Left cardiac atrium (tissue), 4 donors: ENCODE data around the gene CYP2A6. TPM values are rescaled to one million over a fixed set of nuclear protein-coding genes. Genes with fewer than 3 reads are reported as not detected.
A peak's percentile ranks its signal among the peaks of the same experiment; 100 is the strongest.
"Not testable (repeated sequence)": the region's sequence is repeated elsewhere in the genome, so short reads cannot be mapped to it uniquely, and the experiment has no call there.

Source experiments
- ATAC-seq, 2 donors: fragments of 200-7000 bp; cut with Tn5 transposase; one replicate each; pipeline ENCODE4 v1.9.1; 2020; ENCODE audit warnings: mild to moderate bottlenecking in 2 of 2, moderate library complexity in 2 of 2
- DNase-seq: peaks from one replicate; pipeline ENCODE4 v3.0.0-alpha.2; 2020
- intact Hi-C, 2 donors: fragments of 100-400 bp; cut with DNase I; formaldehyde crosslinking; loops; one replicate each; pipeline versions ENCODE4 v1.14.1 to v1.15.1; 2022 to 2023
- long read RNA-seq: library from polyadenylated mRNA; unstranded; transcript quantifications from one replicate; pipeline ENCODE4 v2.0.0, GENCODE V29; 2021
- total RNA-seq, 2 donors: library from RNA; stranded (reverse); fragmentation: NEBNext Ultra II Directional; extraction: Animal tissue kit (Norgen Biotek cat#: 25700); gene quantifications; one replicate each; pipeline ENCODE4 v1.2.1, GENCODE V29; 2021
- donor health status: DM: no; HTN: yes; CAD: no.
- donor health status: DM: no; HTN: yes; CAD: no; lungs with severe emphysema.
- donor health status: DM: yes; HTN: yes; CAD: no.
- donor health status: Dilated cardiomyopathy.

Gene CYP2A6
- not detected for total RNA-seq
- long read RNA-seq: 0 reads

- ATAC-seq, intact Hi-C loops, DNase-seq: not testable (repeated sequence)
Measured at GRCh38 chr19:40850277-40850676, at the start of gene CYP2A6. CYP2A6 (minus strand) TSS chr19:40850447; CDS start chr19:40850426, 21 bp downstream.

DNA sequence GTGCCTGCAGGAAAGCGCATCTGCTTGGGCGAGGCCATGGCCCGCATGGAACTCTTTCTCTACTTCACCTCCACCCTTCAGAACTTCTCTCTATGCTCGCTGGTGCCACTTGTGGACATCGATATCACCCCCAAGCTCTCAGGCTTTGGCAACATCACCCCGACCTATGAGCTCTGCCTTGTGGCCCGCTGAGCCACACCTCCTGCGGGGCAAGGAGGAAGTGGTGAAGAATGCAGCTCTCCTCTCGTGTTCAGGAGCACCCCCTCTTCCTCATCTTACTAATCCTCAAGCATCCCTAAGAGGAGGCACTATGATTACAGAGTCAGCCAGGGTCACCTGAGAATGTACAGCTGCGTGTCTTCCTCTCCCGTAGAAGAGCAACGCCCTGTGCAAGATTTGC is 49.7 kb upstream of the CYP2A6 start:
- DNase-seq, intact Hi-C loops, ATAC-seq: not testable (repeated sequence)

DNA sequence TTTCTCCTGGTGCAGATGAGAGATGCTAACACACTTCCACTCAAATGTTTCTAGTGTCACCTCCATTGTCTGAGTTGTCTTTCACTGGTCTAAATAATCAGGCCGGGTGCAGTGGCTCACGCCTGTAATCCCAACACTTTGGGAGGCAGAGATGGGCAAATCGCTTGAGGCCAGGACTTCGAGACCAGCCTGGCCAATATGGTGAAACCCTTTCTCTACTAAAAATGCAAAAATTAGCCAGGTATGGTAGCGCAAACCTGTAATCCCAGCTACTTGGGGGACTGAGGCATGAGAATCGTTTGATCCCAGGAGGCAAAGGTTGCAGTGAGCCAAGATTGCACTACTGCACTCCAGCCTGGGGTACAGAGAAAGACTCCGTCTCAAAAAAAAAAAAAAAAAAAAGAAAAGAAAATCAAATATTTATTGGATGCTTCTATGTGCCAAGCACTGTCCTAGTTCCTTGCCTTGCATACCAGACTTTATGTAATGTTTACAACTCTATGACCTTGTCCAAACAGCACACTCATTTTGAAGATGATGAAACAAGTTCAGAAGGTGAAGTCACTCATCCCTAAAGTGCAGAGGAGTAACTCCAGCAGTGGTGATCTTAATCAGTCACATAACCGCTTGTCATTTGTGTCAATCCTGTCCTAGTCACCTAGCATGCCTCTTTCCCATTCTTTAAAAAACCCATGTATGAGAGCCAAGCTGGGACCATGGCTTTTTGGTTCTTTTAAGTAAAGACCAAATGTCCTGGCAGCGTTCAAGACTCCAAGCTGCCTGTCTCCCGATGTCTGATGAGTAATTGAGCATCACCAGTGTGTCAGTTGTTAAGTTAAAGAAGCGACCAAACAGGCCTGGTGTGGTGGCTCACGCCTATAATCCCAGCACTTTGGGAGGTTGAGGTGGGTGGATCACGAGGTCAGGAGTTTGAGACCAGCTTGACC is 46.9 kb upstream of the CYP2A6 start:
- DNase-seq, intact Hi-C loops: not testable (repeated sequence)

GRCh38 chr19:40896418-40896796 is 46.2 kb upstream of the CYP2A6 start:
- intact Hi-C loops: no loop called here
- ATAC-seq: no peak
- no peak for DNase-seq

More for the DNA sequence above, 46.9 kb upstream of the CYP2A6 start:
- ATAC-seq: not testable (repeated sequence)

GRCh38 chr19:40893112-40893511 is 42.9 kb upstream of the CYP2A6 start:
- no peak for ATAC-seq
- intact Hi-C loops: no loop called here
- DNase-seq: no peak

- intact Hi-C loops: no loop called here
- ATAC-seq (no peak), DNase-seq (no peak)
Measured at GRCh38 chr19:40889366-40889765, 39.1 kb upstream of the CYP2A6 start.

DNA sequence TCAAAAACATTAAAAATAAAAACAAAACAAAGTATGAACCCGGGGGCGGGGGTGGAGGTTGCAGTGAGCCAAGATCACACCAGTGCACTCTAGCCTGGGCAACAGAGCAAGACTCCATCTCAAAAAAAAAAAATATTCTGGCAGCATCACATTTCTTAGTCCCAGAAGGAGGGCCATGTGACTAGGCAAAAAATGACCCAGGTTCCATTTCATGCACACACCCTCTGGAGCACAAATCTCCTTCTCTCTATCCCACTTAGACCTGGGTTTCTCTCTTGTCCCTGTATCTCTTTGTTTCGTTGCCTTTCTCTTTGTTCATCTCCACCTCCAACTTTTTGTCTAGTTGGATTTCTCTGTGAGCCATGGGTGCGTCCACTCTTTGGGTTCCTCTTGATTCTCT is 37.9 kb upstream of the CYP2A6 start:
- ATAC-seq (no peak), DNase-seq (no peak)
- intact Hi-C loops: no loop called here

GRCh38 chr19:40884187-40884931 is 34.1 kb upstream of the CYP2A6 start:
- intact Hi-C loops, DNase-seq, ATAC-seq: not testable (repeated sequence)

DNA sequence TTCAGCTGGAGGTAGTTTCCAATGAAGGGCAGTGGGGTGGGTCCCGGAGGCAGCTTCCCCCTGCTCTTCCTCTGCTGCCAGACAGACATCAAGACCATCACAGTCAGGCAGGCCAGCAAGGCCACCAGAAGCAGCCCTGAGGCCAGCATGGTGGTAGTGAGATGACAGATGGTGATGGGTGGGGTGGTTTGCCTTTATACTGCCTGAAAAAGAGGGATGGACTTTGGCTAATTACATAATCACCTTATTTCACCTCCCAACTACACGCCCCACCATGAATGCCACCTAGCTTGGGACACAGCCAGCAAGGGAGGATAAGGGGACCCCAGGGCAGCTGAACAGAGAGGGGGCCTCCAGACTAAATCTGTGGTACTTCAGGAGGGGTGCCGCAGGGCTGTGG is 31.8 kb upstream of the CYP2A6 start, which contains the start of gene CYP2A7:
CYP2A7 (minus strand) TSS at position 170 of the 400 bp plus-strand sequence; CDS start at position 149, 21 bp downstream.
- intact Hi-C loops, DNase-seq, ATAC-seq: not testable (repeated sequence)

- ATAC-seq, DNase-seq, intact Hi-C loops: not testable (repeated sequence)
Measured at GRCh38 chr19:40879349-40879748, 29.1 kb upstream of the CYP2A6 start.

- peak; percentile 74 for DNase-seq
- intact Hi-C loops: not testable (repeated sequence)
- ATAC-seq: peak; percentile 41 to 97
Measured at GRCh38 chr19:40875526-40875951, 25.3 kb upstream of the CYP2A6 start.

- intact Hi-C loops: not testable (repeated sequence)
- peak; percentile 29 to 73 for ATAC-seq
Measured at GRCh38 chr19:40874874-40875273, 24.6 kb upstream of the CYP2A6 start.

GRCh38 chr19:40873873-40874272 is 23.6 kb upstream of the CYP2A6 start:
- DNase-seq, intact Hi-C loops, ATAC-seq: not testable (repeated sequence)

More at GRCh38 chr19:40874874-40875273, 24.6 kb upstream of the CYP2A6 start:
- not testable (repeated sequence) for DNase-seq

DNA sequence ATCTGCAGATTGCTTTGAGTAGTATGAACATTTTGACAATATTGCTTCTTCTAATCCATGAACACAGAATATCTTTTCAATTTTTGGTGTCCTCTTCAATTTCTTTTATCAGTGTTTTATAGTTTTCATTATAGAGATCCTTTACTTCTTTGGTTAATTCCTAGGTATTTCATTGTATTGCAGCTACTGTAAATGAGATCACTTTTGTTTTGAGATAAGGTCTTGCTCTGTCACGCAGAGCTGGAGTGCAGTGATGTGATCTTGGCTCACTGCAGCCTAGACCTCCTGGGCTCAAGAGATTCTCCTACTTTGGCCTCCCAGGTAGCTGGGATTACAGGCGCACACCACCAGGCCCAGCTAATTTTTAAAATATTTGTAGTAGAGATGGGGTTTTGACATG is 22.0 kb upstream of the CYP2A6 start:
- intact Hi-C loops: no loop called here
- no peak for DNase-seq
- ATAC-seq: no peak

DNA sequence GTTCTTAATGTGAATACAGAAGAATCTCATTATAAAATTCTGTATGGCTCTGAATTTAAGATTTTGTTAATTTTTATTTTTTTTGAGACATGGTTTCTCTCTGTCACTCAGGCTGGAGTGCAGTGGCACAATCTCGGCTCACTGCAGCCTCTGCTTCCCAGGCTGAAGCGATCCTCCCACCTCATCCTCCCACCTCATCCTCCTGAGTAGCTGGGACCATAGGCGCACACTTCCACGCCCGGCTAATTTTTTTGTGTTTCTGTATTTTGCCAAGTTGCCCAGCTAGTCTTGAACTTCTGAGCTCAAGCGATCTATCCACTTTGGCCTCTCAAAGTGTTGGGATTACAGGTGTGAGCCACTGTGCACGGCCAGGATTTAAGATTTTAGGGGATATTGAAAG is 17.5 kb upstream of the CYP2A6 start:
- ATAC-seq (no peak), DNase-seq (no peak)
- intact Hi-C loops: no loop called here

DNA sequence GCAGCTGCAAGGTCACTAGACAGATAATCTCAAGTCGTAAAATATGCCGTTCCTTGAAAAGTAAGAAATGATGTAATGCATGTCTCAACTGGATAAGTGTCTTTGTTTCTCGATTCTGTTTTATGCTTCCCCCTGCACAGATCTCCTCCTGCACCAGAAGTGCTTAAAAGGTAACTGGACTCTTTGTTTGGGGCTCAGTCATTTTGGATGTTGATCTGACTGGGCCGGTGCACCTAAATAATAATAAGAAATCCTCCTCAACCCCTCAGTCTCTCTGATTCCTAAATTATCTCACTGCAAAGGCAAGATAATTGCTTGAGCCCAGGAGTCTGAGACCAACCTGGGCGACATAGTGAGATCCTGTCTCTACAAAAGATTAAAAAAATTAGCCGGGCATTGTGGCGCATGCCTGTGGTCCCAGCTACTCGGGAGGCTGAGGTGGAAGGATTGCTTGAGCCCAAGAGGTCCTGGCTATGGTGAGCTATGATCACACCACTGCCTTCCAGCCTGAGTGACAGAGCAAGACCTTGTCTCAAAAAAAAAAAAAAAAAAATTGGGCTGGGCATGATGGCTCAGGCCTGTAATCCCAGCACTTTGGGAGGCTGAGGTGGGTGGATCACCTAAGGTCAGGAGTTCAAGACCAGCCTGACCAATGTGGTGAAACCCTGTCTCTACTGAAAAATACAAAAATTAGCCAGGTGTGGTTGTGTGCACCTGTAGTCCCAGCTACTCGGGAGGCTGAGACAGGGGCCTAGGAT is 14.7 kb upstream of the CYP2A6 start:
- ATAC-seq, intact Hi-C loops, DNase-seq: not testable (repeated sequence)

- DNase-seq (no peak), ATAC-seq (peak in 1 of 2 donors; percentile 62)
Measured at GRCh38 chr19:40862785-40863184, 12.5 kb upstream of the CYP2A6 start.

GRCh38 chr19:40862333-40862732 is 12.1 kb upstream of the CYP2A6 start:
- intact Hi-C loops: no loop called here
- ATAC-seq (no peak), DNase-seq (no peak)

More at GRCh38 chr19:40862785-40863184, 12.5 kb upstream of the CYP2A6 start:
- intact Hi-C loops: no loop called here

DNA sequence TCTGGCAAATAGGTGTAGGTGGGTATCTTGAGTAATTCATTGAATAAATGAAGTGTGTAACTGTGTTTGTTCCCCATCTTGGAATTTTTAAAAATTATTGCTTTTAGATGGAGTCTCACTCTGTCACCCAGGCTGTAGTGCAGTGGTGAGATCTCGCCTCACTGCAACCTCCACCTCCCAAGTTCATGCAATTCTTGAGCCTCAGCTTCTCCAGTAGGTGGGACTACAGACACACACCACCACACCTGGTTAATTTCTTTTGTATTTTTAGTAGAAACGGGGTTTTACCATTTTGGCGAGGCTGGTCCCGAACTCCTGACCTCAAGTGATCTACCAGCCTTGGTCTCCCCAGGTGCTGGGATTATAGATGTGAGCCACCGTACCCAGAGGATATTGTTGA is 7.9 kb upstream of the CYP2A6 start:
- intact Hi-C loops: no loop called here
- no peak for DNase-seq
- no peak for ATAC-seq
